Activated CD4-positive, alpha-beta T cell treated with anti-CD3 and anti-CD28 coated beads, Interleukin-2, amount 50 U/mL, for 24 hours (primary cell): ENCODE data around the gene SAP30L.
A peak's percentile ranks its signal among the peaks of the same experiment; 100 is the strongest.

ENCODE experiments used
- DNase-seq, 2 donors: peaks; one replicate each; pipeline ENCODE4 v3.0.0-alpha.2; 2020; ENCODE audit warnings: low read depth in 1 of 2, low spot score in 1 of 2

SAP30L gene

GRCh38 chr5:154479944-154480750 lies 34.4 kb downstream of the SAP30L start:
- no peak for DNase-seq

GRCh38 chr5:154480847-154481246 lies 35.0 kb downstream of the SAP30L start:
- DNase-seq: no peak

GRCh38 chr5:154481584-154482381 lies 36.0 kb downstream of the SAP30L start:
- DNase-seq: no peak

GRCh38 chr5:154482528-154483449 lies 37.0 kb downstream of the SAP30L start:
- no peak for DNase-seq

- no peak for DNase-seq
Measured at GRCh38 chr5:154483654-154484392, 38.0 kb downstream of the SAP30L start.

- no peak for DNase-seq
Measured at GRCh38 chr5:154484393-154485095, 38.7 kb downstream of the SAP30L start.

- no peak for DNase-seq
Measured at GRCh38 chr5:154485096-154485491, 39.3 kb downstream of the SAP30L start.

- no peak for DNase-seq
Measured at GRCh38 chr5:154485850-154486426, 40.1 kb downstream of the SAP30L start.

- no peak for DNase-seq
Measured at GRCh38 chr5:154486427-154486866, 40.6 kb downstream of the SAP30L start.

GRCh38 chr5:154487541-154487940 lies 41.7 kb downstream of the SAP30L start:
- DNase-seq: peak in 1 of 2 donors; percentile 59

GRCh38 chr5:154491941-154492340 lies 46.1 kb downstream of the SAP30L start:
- DNase-seq: no peak

GRCh38 chr5:154493274-154493673 lies 47.5 kb downstream of the SAP30L start:
- no peak for DNase-seq

GRCh38 chr5:154494036-154494435 lies 48.2 kb downstream of the SAP30L start:
- DNase-seq: no peak

- DNase-seq: no peak
Measured at GRCh38 chr5:154498591-154498990, 52.8 kb downstream of the SAP30L start.

- DNase-seq: no peak
Measured at GRCh38 chr5:154498994-154499393, 53.2 kb downstream of the SAP30L start.

GRCh38 chr5:154501566-154501965 lies 55.8 kb downstream of the SAP30L start:
- DNase-seq: no peak

GRCh38 chr5:154502180-154502579 lies 56.4 kb downstream of the SAP30L start:
- DNase-seq: no peak

- DNase-seq: no peak
Measured at GRCh38 chr5:154503698-154504039, 57.9 kb downstream of the SAP30L start.

- DNase-seq: no peak
Measured at GRCh38 chr5:154505567-154505966, 59.8 kb downstream of the SAP30L start.
